Measurements from ENCODE around the gene DIPK1C.

Gene DIPK1C

DNA sequence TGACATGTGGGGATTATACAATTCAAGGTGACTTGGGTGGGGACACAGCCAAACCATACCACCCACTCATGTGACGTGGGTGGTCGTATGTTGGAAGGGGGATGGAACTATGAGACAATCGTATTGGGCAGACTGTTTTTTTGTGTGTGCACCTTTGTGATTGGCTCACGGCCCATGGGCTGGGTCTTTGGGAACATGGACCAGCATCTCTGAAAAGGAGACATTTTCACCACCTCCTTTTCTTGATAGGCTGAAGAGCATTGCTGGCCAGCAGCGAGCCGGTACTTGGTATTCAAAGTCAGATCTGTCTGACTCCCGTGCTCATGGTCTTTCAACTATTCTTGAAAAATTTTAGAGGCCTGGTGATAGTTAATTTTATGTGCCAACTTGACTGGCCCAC lies 62.1 kb downstream of the DIPK1C start:
- FAIRE-seq (no peak), DNase-seq (ENCODE audit: insufficient read length, low spot score) (no peak)

DNA sequence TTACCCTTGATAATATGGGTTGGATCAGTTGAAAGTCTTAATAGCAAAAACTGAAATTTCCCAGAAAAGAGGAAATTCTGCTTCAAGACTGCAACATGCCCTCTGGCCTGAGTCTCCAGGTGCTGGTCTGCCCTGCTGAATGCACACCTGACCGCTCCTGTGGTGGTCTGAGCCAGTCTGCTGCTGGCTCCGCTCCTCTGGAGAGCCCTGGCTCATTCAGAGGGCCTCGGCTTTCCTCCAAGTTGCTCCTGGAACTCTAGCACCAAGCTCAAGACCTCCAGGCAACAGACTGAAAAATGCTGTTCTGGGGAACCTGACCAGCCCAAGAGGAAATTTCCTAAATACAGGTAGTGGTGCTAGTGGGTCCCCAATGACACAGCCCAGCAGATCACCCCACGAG lies 64.8 kb downstream of the DIPK1C start:
- no peak for FAIRE-seq
- DNase-seq (ENCODE audit: insufficient read length, low spot score) = no peak

- no peak for DNase-seq (ENCODE audit: insufficient read length, low spot score)
Measured at GRCh38 chr18:74390900-74391299, 66.2 kb downstream of the DIPK1C start.

DNA sequence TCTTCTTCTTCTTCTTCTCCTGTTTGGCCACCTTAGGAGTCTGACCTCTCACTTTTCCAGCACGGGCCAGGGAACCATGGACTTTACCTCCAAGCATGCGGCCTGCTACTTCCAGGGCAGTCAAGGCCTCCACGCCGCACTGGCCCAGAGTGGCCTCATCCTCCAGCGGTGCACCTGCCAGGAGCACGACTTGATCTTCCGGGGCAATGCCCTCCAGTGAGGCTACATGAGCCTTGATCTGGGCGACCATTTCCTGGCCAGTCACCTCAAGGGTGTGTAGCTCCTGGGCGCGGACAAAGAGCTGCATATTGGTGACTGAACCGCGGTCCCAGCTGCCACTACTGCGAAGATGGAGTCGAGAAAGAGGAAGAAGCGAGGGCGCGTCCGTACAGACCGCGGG lies 67.1 kb downstream of the DIPK1C start:
- DNase-seq (ENCODE audit: insufficient read length, low spot score) = no peak
- no peak for FAIRE-seq

More at GRCh38 chr18:74390900-74391299, 66.2 kb downstream of the DIPK1C start:
- FAIRE-seq = no peak

- no peak for FAIRE-seq
- no peak for DNase-seq (ENCODE audit: insufficient read length, low spot score)
Measured at GRCh38 chr18:74389171-74389927, 67.8 kb downstream of the DIPK1C start.

GRCh38 chr18:74388227-74388626 lies 68.9 kb downstream of the DIPK1C start:
- FAIRE-seq (no peak), DNase-seq (ENCODE audit: insufficient read length, low spot score) (no peak)

DNA sequence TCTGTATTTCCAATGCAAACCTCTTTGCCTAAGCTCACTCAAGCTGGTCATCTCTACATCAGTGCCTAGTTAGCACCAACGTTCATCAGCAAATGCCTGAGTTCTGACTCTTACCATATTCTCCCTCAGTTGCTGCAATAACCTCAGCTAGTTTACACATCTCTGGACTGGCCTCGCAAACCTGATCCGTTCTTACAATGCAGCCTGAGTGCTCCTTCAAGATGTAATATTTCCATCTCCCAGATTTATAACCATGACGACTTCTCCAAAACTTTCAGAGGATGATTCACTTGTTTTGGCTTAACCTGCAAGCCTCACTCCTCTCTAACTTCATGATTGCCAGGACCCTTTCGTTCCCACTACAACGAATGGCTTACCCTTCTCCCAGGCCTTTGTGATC lies 69.7 kb downstream of the DIPK1C start:
- FAIRE-seq (no peak), DNase-seq (ENCODE audit: insufficient read length, low spot score) (no peak)
